HEK293 (cell line): ENCODE measurements around the gene STAT5B.
"Not testable (repeated sequence)": the region's sequence is repeated elsewhere in the genome, so short reads cannot be mapped to it uniquely, and the experiment has no call there.

Experiments used
- CTCF ChIA-PET: fragments of 350-600 bp; formaldehyde crosslinking; extraction: SDS; loops from one replicate; lab custom pipeline; 2021; ENCODE audit warnings: antibody characterized with exemption; lab: Yijun Ruan, JAX
- POLR2A ChIA-PET: fragments of 300-600 bp; formaldehyde crosslinking; extraction: SDS; loops from one replicate; lab custom pipeline; 2020; ENCODE audit warnings: antibody characterized with exemption, inconsistent platforms; lab: Yijun Ruan, JAX
- H3K27ac ChIP-seq: fragments of 200-500 bp; sonication (Bioruptor generic); 2 replicates; pipeline ENCODE4 v1.5.1; 2014; ENCODE audit warnings: low read depth, low read length, control low read depth, inconsistent platforms; ENCODE audit errors: extremely low read depth
- H3K36me3 ChIP-seq, 2 experiments: fragments of 200-500 bp in 1 of 2; sonication (Bioruptor generic) in 1 of 2; 1 replicate in 1 of 2; 2 replicates in 1 of 2; pipeline ENCODE4 v1.5.1; 2014 to 2017; ENCODE audit warnings: inconsistent platforms in 2 of 2, low read length in 2 of 2; ENCODE audit not compliant: control insufficient read depth in 2 of 2, insufficient read depth in 1 of 2
- H3K4me1 ChIP-seq: fragments of 200-500 bp; sonication (Bioruptor generic); 2 replicates; pipeline ENCODE4 v1.5.1; 2014; ENCODE audit warnings: mild to moderate bottlenecking, low read length, inconsistent platforms; ENCODE audit not compliant: control insufficient read depth, insufficient read depth
- H3K4me3 ChIP-seq: 2 replicates; pipeline ENCODE4 v1.5.1; 2011; ENCODE audit warnings: low read depth, mild to moderate bottlenecking, control low read depth, low read length, moderate library complexity
- H3K9me3 ChIP-seq: fragments of 200-500 bp; sonication (Bioruptor generic); 2 replicates; pipeline ENCODE4 v1.5.1; 2014; ENCODE audit warnings: low read depth, low read length, inconsistent platforms; ENCODE audit not compliant: control insufficient read depth, insufficient read depth
- EGR2 ChIP-seq: fragments of 450-650 bp; formaldehyde crosslinking; IDR thresholded peaks from 2 replicates; pipeline ENCODE4 v1.5.1; 2016; ENCODE audit warnings: low read depth, missing biosample characterization, missing genetic modification characterization
- MZF1 ChIP-seq: fragments of 450-650 bp; formaldehyde crosslinking; IDR thresholded peaks from 2 replicates; pipeline ENCODE4 v1.5.1; 2017; ENCODE audit warnings: missing biosample characterization, missing genetic modification characterization, borderline replicate concordance
- OVOL3 ChIP-seq: fragments of 450-650 bp; formaldehyde crosslinking; IDR thresholded peaks from 2 replicates; pipeline ENCODE4 v1.5.1; 2016; ENCODE audit warnings: missing biosample characterization, missing genetic modification characterization
- SETDB1 ChIP-seq: IDR thresholded peaks from one replicate; pipeline ENCODE4 v1.6.1; 2017; ENCODE audit warnings: mild to moderate bottlenecking, low read length, moderate library complexity, mixed read lengths; ENCODE audit not compliant: insufficient read length
- TCF7L2 ChIP-seq: IDR thresholded peaks from 2 replicates; pipeline ENCODE4 v1.6.1; 2011; ENCODE audit warnings: low read depth, mild to moderate bottlenecking, inconsistent platforms, low read length, moderate library complexity, borderline replicate concordance
- WT1 ChIP-seq: fragments of 450-650 bp; formaldehyde crosslinking; IDR thresholded peaks from 2 replicates; pipeline ENCODE4 v1.5.1; 2016; ENCODE audit warnings: missing biosample characterization, missing genetic modification characterization
- ZBTB17 ChIP-seq: fragments of 450-650 bp; formaldehyde crosslinking; IDR thresholded peaks from 2 replicates; pipeline ENCODE4 v1.5.1; 2016; ENCODE audit warnings: missing biosample characterization, missing genetic modification characterization
- ZNF138 ChIP-seq: fragments of 450-650 bp; formaldehyde crosslinking; IDR thresholded peaks from 2 replicates; pipeline ENCODE4 v1.5.1; 2016; ENCODE audit warnings: missing biosample characterization, missing genetic modification characterization, borderline replicate concordance
- ZNF140 ChIP-seq: fragments of 450-650 bp; formaldehyde crosslinking; IDR thresholded peaks from 2 replicates; pipeline ENCODE4 v1.5.1; 2016; ENCODE audit warnings: missing biosample characterization, missing genetic modification characterization
- ZNF146 ChIP-seq: fragments of 450-650 bp; formaldehyde crosslinking; IDR thresholded peaks from 2 replicates; pipeline ENCODE4 v1.5.1; 2016; ENCODE audit warnings: missing biosample characterization, missing genetic modification characterization
- ZNF24 ChIP-seq: fragments of 450-650 bp; formaldehyde crosslinking; IDR thresholded peaks from 2 replicates; pipeline ENCODE4 v1.5.1; 2016; ENCODE audit warnings: missing biosample characterization, missing genetic modification characterization
- ZNF302 ChIP-seq: fragments of 450-650 bp; formaldehyde crosslinking; IDR thresholded peaks from 2 replicates; pipeline ENCODE4 v1.5.1; 2016; ENCODE audit warnings: missing biosample characterization, missing genetic modification characterization, low read depth
- ZNF561 ChIP-seq: fragments of 450-650 bp; IDR thresholded peaks from 2 replicates; pipeline ENCODE4 v1.5.1; 2018; ENCODE audit warnings: missing biosample characterization, missing genetic modification characterization, borderline replicate concordance
- ZNF585B ChIP-seq: fragments of 450-650 bp; formaldehyde crosslinking; IDR thresholded peaks from 2 replicates; pipeline ENCODE4 v1.5.1; 2016; ENCODE audit warnings: missing biosample characterization, missing genetic modification characterization
- ZNF707 ChIP-seq: fragments of 450-650 bp; formaldehyde crosslinking; IDR thresholded peaks from 2 replicates; pipeline ENCODE4 v1.5.1; 2016; ENCODE audit warnings: missing biosample characterization, missing genetic modification characterization
- ZNF792 ChIP-seq: fragments of 450-650 bp; formaldehyde crosslinking; IDR thresholded peaks from 2 replicates; pipeline ENCODE4 v1.5.1; 2016; ENCODE audit warnings: missing biosample characterization, missing genetic modification characterization
- TF ChIP-seq, protein P1 (sequence below): fragments of 450-650 bp; formaldehyde crosslinking; IDR thresholded peaks from 2 replicates; pipeline ENCODE4 v1.5.1; 2016; ENCODE audit warnings: missing biosample characterization, missing genetic modification characterization

Gene STAT5B

DNA sequence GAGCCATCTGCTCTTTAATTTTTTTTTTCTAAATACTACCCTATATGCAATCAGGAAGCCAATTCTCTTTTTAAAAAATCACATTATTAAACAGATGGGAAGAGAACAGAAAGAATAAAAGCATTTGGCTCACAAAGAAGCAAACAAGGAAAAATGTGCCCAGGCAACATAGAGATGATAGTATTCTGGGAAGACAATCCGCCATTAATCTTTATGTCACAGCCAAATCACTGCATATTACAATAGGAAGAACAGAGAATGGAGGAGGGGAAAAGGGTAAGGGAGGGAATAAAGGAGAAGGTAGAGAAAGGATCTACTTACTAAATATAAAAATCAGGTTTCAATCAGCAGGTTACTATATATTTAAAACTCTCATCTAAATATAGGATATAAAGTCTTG, 34.3 kb downstream of the STAT5B start:
- peaks cover 10% of the 10 kb centered on the region for H3K4me1 ChIP-seq
- H3K9me3 ChIP-seq, result no peaks in the 10 kb centered on the region
- H3K27ac ChIP-seq, result no peak overlapping the region
- H3K36me3 ChIP-seq, result no peaks in the 10 kb centered on the region
- no peak overlapping the region for H3K4me3 ChIP-seq
- CTCF ChIA-PET, result no interaction called here
- POLR2A ChIA-PET, result no interaction called here
- no peak for TF ChIP-seq ZNF24 (tag by site-specific recombination)
- no peak for TF ChIP-seq ZNF138 (tag by site-specific recombination)
- TF ChIP-seq WT1, result no peak
- TF ChIP-seq ZNF707, result no peak
- TF ChIP-seq ZNF792 (tag by site-specific recombination), result no peak

DNA sequence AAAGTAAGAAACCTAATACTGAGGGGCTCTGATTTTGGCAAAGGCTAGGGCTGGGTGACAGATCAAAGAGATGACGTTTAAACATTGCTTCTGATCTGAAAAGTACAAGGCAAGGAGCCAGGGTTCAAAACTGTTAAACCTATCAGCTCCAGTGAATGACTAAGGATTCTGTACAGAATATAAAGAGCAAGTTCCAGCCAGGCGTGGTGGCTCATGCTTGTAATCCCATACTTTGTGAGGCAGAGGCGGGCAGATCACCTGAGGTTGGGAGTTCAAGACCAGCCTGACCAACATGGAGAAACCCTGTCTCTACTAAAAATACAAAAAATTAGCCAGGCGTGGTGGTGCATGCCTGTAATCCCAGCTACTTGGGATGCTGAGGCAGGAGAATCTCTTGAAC, 35.3 kb downstream of the STAT5B start:
- H3K36me3 ChIP-seq, H3K27ac ChIP-seq, H3K4me3 ChIP-seq, H3K9me3 ChIP-seq, POLR2A ChIA-PET: not testable (repeated sequence)
- CTCF ChIA-PET, result interaction anchor here (0.7 to 1.4 kb wide), 3 partner anchors 10 to 108 kb away, joined by 3 to 4 read pairs (median 4); no protein-coding TSS in a partner anchor
- peaks cover 14% of the 10 kb centered on the region for H3K4me1 ChIP-seq

DNA sequence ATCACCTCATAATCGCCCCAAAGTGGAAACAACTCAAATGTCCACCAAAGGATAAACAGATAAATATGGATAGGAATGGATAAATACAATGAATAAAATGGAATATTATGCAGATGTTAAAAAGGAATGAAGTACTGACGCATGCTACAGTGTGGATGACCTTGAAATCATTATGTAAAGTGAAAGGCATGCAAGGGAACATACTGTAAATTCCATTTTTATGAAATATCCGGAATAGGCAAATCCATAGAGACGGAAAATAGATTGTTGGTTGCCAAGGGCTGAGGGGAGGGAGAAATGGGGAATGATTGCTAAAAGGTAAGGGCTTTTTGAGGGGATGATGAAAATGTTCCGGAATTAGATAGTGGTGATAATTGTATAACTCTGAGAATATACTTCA, 36.0 kb downstream of the STAT5B start:
- H3K27ac ChIP-seq, result no peak overlapping the region
- H3K4me1 ChIP-seq, result peaks cover 14% of the 10 kb centered on the region
- H3K4me3 ChIP-seq, result no peak overlapping the region
- H3K9me3 ChIP-seq, result no peaks in the 10 kb centered on the region
- ChIA-PET CTCF (interaction anchor here (1.2 to 1.4 kb wide), 2 partner anchors 13 to 18 kb away, joined by 4 read pairs; no protein-coding TSS in a partner anchor), POLR2A (no interaction called here)
- H3K36me3 ChIP-seq, result no peaks in the 10 kb centered on the region
- TF ChIP-seq, protein P1, sequence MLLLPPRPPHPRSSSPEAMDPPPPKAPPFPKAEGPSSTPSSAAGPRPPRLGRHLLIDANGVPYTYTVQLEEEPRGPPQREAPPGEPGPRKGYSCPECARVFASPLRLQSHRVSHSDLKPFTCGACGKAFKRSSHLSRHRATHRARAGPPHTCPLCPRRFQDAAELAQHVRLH (tag by site-specific recombination), result peak; percentile 11; the same call in 1 of the 2 replicates
- TF ChIP-seq ZNF585B (tag by site-specific recombination), result no peak
- peak; percentile 96 for TF ChIP-seq ZNF146 (tag by site-specific recombination)
- peak; percentile 67; the same call in 1 of the 2 replicates for TF ChIP-seq MZF1

DNA sequence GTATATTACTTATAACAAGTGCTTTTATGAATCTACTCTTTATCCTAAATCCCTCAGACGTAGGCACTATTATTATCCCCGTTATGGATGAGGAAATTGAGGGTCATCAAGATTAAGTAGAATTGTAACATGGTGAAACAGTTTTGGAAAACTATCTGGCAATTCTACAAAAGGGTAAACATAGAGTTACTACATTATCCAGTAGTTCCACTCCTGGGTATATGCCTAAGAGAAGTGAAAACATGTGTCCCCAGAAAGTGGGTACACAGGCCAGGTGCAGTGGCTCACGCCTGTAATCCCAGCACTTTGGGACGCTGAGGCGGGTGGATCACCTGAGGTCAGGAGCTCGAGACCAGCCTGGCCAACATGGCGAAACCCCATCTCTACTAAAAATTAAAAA, 36.6 kb downstream of the STAT5B start:
- H3K27ac ChIP-seq, H3K36me3 ChIP-seq, POLR2A ChIA-PET, H3K9me3 ChIP-seq, H3K4me3 ChIP-seq: not testable (repeated sequence)
- CTCF ChIA-PET, result interaction anchor here (0.7 to 1.2 kb wide), 2 partner anchors 18 to 43 kb away, joined by 3 to 4 read pairs; no protein-coding TSS in a partner anchor
- H3K4me1 ChIP-seq, result peaks cover 14% of the 10 kb centered on the region

- CTCF ChIA-PET, result interaction anchor here (0.6 to 2.1 kb wide), 7 partner anchors 14 to 499 kb away, joined by 3 to 9 read pairs (median 3); no protein-coding TSS in a partner anchor
Observed at GRCh38 chr17:42236760-42237159, 39.4 kb downstream of the STAT5B start.

DNA sequence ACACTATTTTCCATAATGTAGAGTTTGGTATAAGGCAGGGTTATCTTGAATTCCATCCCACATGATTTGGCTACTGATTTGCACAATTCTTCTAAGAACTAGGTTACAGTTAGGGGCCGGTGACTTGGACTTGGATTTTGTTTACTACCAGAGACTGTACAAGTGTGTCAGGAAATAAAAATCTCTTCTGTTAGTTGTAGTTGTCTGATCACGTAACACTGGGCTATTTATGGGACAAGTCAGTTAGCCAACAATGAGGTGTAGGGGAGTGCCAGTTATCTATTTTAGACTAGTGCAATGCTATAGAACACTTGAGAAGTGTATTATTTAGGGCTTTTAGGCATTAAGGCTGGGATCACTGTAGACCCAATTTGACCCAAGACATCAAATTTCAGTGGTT, 42.2 kb downstream of the STAT5B start:
- ChIA-PET POLR2A (no interaction called here), CTCF (interaction anchor here (0.7 to 2.4 kb wide), 2 partner anchors 11 to 20 kb away, joined by 3 to 21 read pairs; no protein-coding TSS in a partner anchor)
- no peaks in the 10 kb centered on the region for H3K9me3 ChIP-seq

More at GRCh38 chr17:42236760-42237159, 39.4 kb downstream of the STAT5B start:
- peak; percentile 56; the same call in 1 of the 2 replicates for TF ChIP-seq MZF1
- no peak for TF ChIP-seq EGR2 (tag by site-specific recombination)
- TF ChIP-seq ZBTB17, result peak; percentile 18; the same call in 1 of the 2 replicates
- no peak for TF ChIP-seq ZNF140 (tag by site-specific recombination)
- no peak for TF ChIP-seq TCF7L2
- TF ChIP-seq, all 188 proteins: peak for 2
- Histone ChIP-seq H3K9me3 (no peaks in the 10 kb centered on the region), H3K27ac (no peak overlapping the region), H3K4me3 (no peak overlapping the region), H3K4me1 (peaks cover 11% of the 10 kb centered on the region), H3K36me3 (no peaks in the 10 kb centered on the region)
- POLR2A ChIA-PET, result no interaction called here

More for the DNA sequence above, 42.2 kb downstream of the STAT5B start:
- Histone ChIP-seq H3K4me3 (no peak overlapping the region), H3K36me3 (peaks cover 0 to 4% of the 10 kb centered on the region in 2 experiments; a peak in 1 of 3 replicates), H3K4me1 (peaks cover 11% of the 10 kb centered on the region), H3K27ac (no peak overlapping the region)
- TF ChIP-seq ZNF302 (no peak), ZNF561 (no peak), OVOL3 (tag by site-specific recombination) (no peak), SETDB1 (no peak)
